H9 (cell line): ENCODE results near the gene ATP6V0A1. TPM values are rescaled to one million over a fixed set of nuclear protein-coding genes. Genes with fewer than 3 reads are reported as not detected.

ENCODE experiments used
- DNase-seq: peaks from one replicate; pipeline ENCODE4 v3.0.0-alpha.2; 2017
- H2AFZ ChIP-seq: one replicate; pipeline ENCODE4 v1.6.1; 2013; ENCODE audit warnings: mild to moderate bottlenecking, low read length, control low read depth, moderate library complexity
- H2AK5ac ChIP-seq: 2 replicates; pipeline ENCODE4 v1.6.1; 2013; ENCODE audit warnings: low read length, control low read depth, mixed read lengths; ENCODE audit not compliant: insufficient read length
- H2BK120ac ChIP-seq: one replicate; pipeline ENCODE4 v1.6.1; 2013; ENCODE audit warnings: low read depth, mild to moderate bottlenecking, low read length, control low read depth, inconsistent platforms; ENCODE audit not compliant: poor library complexity, severe bottlenecking
- H2BK12ac ChIP-seq: 2 replicates; pipeline ENCODE4 v1.6.1; 2013; ENCODE audit warnings: low read length, control low read depth, mixed read lengths, low read depth; ENCODE audit not compliant: insufficient read length
- H2BK15ac ChIP-seq: 2 replicates; pipeline ENCODE4 v1.6.1; 2013; ENCODE audit warnings: low read depth, low read length, control low read depth
- H2BK20ac ChIP-seq: one replicate; pipeline ENCODE4 v1.6.1; 2013; ENCODE audit warnings: low read depth, mild to moderate bottlenecking, low read length, control low read depth, inconsistent platforms; ENCODE audit not compliant: poor library complexity, severe bottlenecking
- H2BK5ac ChIP-seq: 2 replicates; pipeline ENCODE4 v1.6.1; 2013; ENCODE audit warnings: low read length, control low read depth, mixed read lengths; ENCODE audit not compliant: insufficient read length
- H3K14ac ChIP-seq: 2 replicates; pipeline ENCODE4 v1.6.1; 2013; ENCODE audit warnings: low read length, control low read depth; ENCODE audit not compliant: insufficient read depth
- H3K18ac ChIP-seq: 2 replicates; pipeline ENCODE4 v1.6.1; 2013; ENCODE audit warnings: low read depth, mild to moderate bottlenecking, mixed read lengths, low read length, control low read depth; ENCODE audit not compliant: insufficient read length
- H3K23ac ChIP-seq: 2 replicates; pipeline ENCODE4 v1.6.1; 2013; ENCODE audit warnings: low read length, control low read depth, mixed read lengths, low read depth; ENCODE audit not compliant: insufficient read length
- H3K23me2 ChIP-seq: 2 replicates; pipeline ENCODE4 v1.6.1; 2013; ENCODE audit warnings: low read depth, mild to moderate bottlenecking, mixed read lengths, low read length, control low read depth; ENCODE audit not compliant: insufficient read length, poor library complexity, severe bottlenecking
- H3K27ac ChIP-seq: 2 replicates; pipeline ENCODE4 v1.5.1; 2013; ENCODE audit warnings: low read length, control low read depth, mixed read lengths, low read depth; ENCODE audit not compliant: insufficient read length
- H3K27me3 ChIP-seq: 2 replicates; pipeline ENCODE4 v1.6.1; 2013; ENCODE audit warnings: low read length, control low read depth, inconsistent platforms; ENCODE audit not compliant: insufficient read depth
- H3K4ac ChIP-seq: 2 replicates; pipeline ENCODE4 v1.6.1; 2013; ENCODE audit warnings: low read depth, mild to moderate bottlenecking, control low read depth, inconsistent platforms, low read length, moderate library complexity
- H3K4me1 ChIP-seq: 2 replicates; pipeline ENCODE4 v1.6.1; 2013; ENCODE audit warnings: low read length, control low read depth, inconsistent platforms; ENCODE audit not compliant: insufficient read depth
- H3K4me2 ChIP-seq: 2 replicates; pipeline ENCODE4 v1.6.1; 2013; ENCODE audit warnings: low read length, control low read depth, mixed read lengths; ENCODE audit not compliant: insufficient read length, insufficient read depth
- H3K56ac ChIP-seq: 2 replicates; pipeline ENCODE4 v1.6.1; 2013; ENCODE audit warnings: low read depth, mild to moderate bottlenecking, mixed read lengths, low read length, control low read depth; ENCODE audit not compliant: insufficient read length
- H3K79me1 ChIP-seq: 2 replicates; pipeline ENCODE4 v1.6.1; 2013; ENCODE audit warnings: low read depth, mild to moderate bottlenecking, moderate library complexity, low read length, control low read depth, inconsistent platforms; ENCODE audit not compliant: insufficient read depth, poor library complexity, severe bottlenecking
- H3K79me2 ChIP-seq: 2 replicates; pipeline ENCODE4 v1.6.1; 2013; ENCODE audit warnings: low read length, control low read depth, inconsistent platforms; ENCODE audit not compliant: insufficient read depth
- H3K9ac ChIP-seq: 2 replicates; pipeline ENCODE4 v1.6.1; 2013; ENCODE audit warnings: low read length, control low read depth, mixed read lengths; ENCODE audit not compliant: insufficient read length; ENCODE audit errors: extremely low read depth
- H3K9me3 ChIP-seq: one replicate; pipeline ENCODE4 v1.6.1; 2013; ENCODE audit warnings: low read depth, low read length, inconsistent platforms; ENCODE audit not compliant: control insufficient read depth
- H3T11ph ChIP-seq: one replicate; pipeline ENCODE4 v1.6.1; 2013; ENCODE audit warnings: mild to moderate bottlenecking, low read length, control low read depth, inconsistent platforms
- H4K20me1 ChIP-seq: one replicate; pipeline ENCODE4 v1.6.1; 2013; ENCODE audit not compliant: control insufficient read depth, insufficient read length, insufficient read depth
- H4K5ac ChIP-seq: 2 replicates; pipeline ENCODE4 v1.6.1; 2013; ENCODE audit warnings: low read depth, mild to moderate bottlenecking, mixed read lengths, low read length, control low read depth; ENCODE audit not compliant: insufficient read length
- H4K8ac ChIP-seq: replicated peaks from 2 replicates; pipeline ENCODE4 v1.6.1; 2013; ENCODE audit warnings: low read length, control low read depth, mixed read lengths, low read depth; ENCODE audit not compliant: insufficient read length
- H4K91ac ChIP-seq: 2 replicates; pipeline ENCODE4 v1.6.1; 2013; ENCODE audit warnings: low read depth, mild to moderate bottlenecking, moderate library complexity, mixed read lengths, low read length, control low read depth; ENCODE audit not compliant: insufficient read length
- H3K27ac Mint-ChIP-seq, 3 experiments: 2 replicates in 2 of 3; 3 replicates in 1 of 3; pipeline ENCODE4 v1.8.0; 2020 to 2021; ENCODE audit warnings: mixed read lengths in 3 of 3, mild to moderate bottlenecking in 1 of 3, moderate library complexity in 1 of 3
- H3K27me3 Mint-ChIP-seq: 2 replicates; pipeline ENCODE4 v1.8.0; 2021; ENCODE audit warnings: low read depth, mild to moderate bottlenecking, moderate library complexity, mixed read lengths
- H3K36me3 Mint-ChIP-seq, 3 experiments: 2 replicates in 2 of 3; 3 replicates in 1 of 3; pipeline ENCODE4 v1.8.0; 2020 to 2021; ENCODE audit warnings: low read depth in 3 of 3, mixed read lengths in 3 of 3; ENCODE audit not compliant: insufficient read depth in 1 of 3
- H3K4me1 Mint-ChIP-seq, 2 experiments: 2 replicates each; pipeline ENCODE4 v1.8.0; 2020; ENCODE audit warnings: mixed read lengths in 2 of 2
- H3K4me3 Mint-ChIP-seq, 2 experiments: 2 replicates in 1 of 2; 3 replicates in 1 of 2; pipeline ENCODE4 v1.8.0; 2020 to 2021; ENCODE audit warnings: mild to moderate bottlenecking in 2 of 2, mixed read lengths in 2 of 2, moderate library complexity in 1 of 2
- H3K9me3 Mint-ChIP-seq, 2 experiments: 2 replicates in 1 of 2; 3 replicates in 1 of 2; pipeline ENCODE4 v1.8.0; 2020; ENCODE audit warnings: mild to moderate bottlenecking in 2 of 2, mixed read lengths in 2 of 2, moderate library complexity in 1 of 2
- CTCF ChIP-seq: fragments of 200-600 bp; sonication (generic); conservative IDR thresholded peaks from 3 replicates; pipeline ENCODE4 v1.8.0; 2021; ENCODE audit warnings: antibody characterized with exemption, mild to moderate bottlenecking
- WGBS: extraction: QIAGEN DNeasy Blood & Tissue Kit; methylation state at CpG from one replicate; pipeline ENCODE4 v1.1.7; 2013; ENCODE audit warnings: missing lambda C conversion rate, low lambda C conversion rate, mixed read lengths; ENCODE audit not compliant: insufficient read length; ENCODE audit errors: extremely low coverage; 5-methylcytosine and 5-hydroxymethylcytosine counted together
- total RNA-seq: library from RNA; stranded (reverse); gene quantifications from 2 replicates; pipeline ENCODE4 v1.2.1, GENCODE V29; 2021

ATP6V0A1 gene
- total RNA-seq, 1 experiment from 2014 or later: 54.1 TPM

- no peak overlapping the region for H2BK15ac ChIP-seq
- H3K14ac ChIP-seq: no peak overlapping the region
- no peak overlapping the region for H3K27ac ChIP-seq
- no peaks in the 10 kb centered on the region for H3K9me3 Mint-ChIP-seq
- H3K4ac ChIP-seq: no peak overlapping the region
- no peaks in the 10 kb centered on the region for H3K79me2 ChIP-seq
- H3K18ac ChIP-seq: no peak overlapping the region
- H3K56ac ChIP-seq: no peak overlapping the region
- no peak overlapping the region for H3K9ac ChIP-seq
- H2AFZ ChIP-seq: no peak overlapping the region
- peak overlapping the region in 1 of 3 experiments; percentile 27; a peak in 2 of 7 replicates for H3K27ac Mint-ChIP-seq
- H3K4me1 Mint-ChIP-seq: peaks cover 25 to 34% of the 10 kb centered on the region in 2 experiments
- H2BK5ac ChIP-seq: no peak overlapping the region
- no peak overlapping the region for H3K4me3 Mint-ChIP-seq
- H2BK12ac ChIP-seq: no peak overlapping the region
- H3K27me3 Mint-ChIP-seq: no peaks in the 10 kb centered on the region
- H3K4me1 ChIP-seq: no peaks in the 10 kb centered on the region
- DNase-seq: no peak
- no CpG with 5 or more reads among the region's 5 CpGs for WGBS
- no peak for TF ChIP-seq CTCF
- no peak overlapping the region for H3T11ph ChIP-seq
- H3K36me3 Mint-ChIP-seq: peaks cover 0 to 4% (median 3%) of the 10 kb centered on the region in 3 experiments; a peak in 6 of 7 replicates
- H3K79me1 ChIP-seq: no peaks in the 10 kb centered on the region
- H2BK20ac ChIP-seq: no peak overlapping the region
- H4K5ac ChIP-seq: no peak overlapping the region
- H3K27me3 ChIP-seq: no peaks in the 10 kb centered on the region
- H4K8ac ChIP-seq: no peak overlapping the region
- H3K23me2 ChIP-seq: peaks cover 8% of the 10 kb centered on the region
- H4K91ac ChIP-seq: no peak overlapping the region
- no peak overlapping the region for H3K4me2 ChIP-seq
- no peak overlapping the region for H2BK120ac ChIP-seq
- no peak overlapping the region for H3K23ac ChIP-seq
- H3K9me3 ChIP-seq: no peaks in the 10 kb centered on the region
- no peaks in the 10 kb centered on the region for H4K20me1 ChIP-seq
- no peak overlapping the region for H2AK5ac ChIP-seq
Observed at GRCh38 chr17:42456223-42457106, 2.2 kb upstream of the ATP6V0A1 start.
